ENCODE measurements around the gene CNTNAP2. TPM values are rescaled to one million over a fixed set of nuclear protein-coding genes. Genes with fewer than 3 reads are reported as not detected.

Gene CNTNAP2
- total RNA-seq, 1 experiment from 2014 or later = 42.5 TPM

GRCh38 chr7:148144827-148145226 lies 2028.2 kb downstream of the CNTNAP2 start:
- Histone ChIP-seq H3K4me3 (ENCODE audit: low read depth, low read length) (no peak overlapping the region), H3K36me3 (ENCODE audit: control insufficient read depth, insufficient read depth, low read length) (no peaks in the 10 kb centered on the region), H3K4me1 (no peaks in the 10 kb centered on the region), H3K27me3 (replicated peaks; ENCODE audit: control insufficient read depth, insufficient read depth, low read length) (no peaks in the 10 kb centered on the region), H3K9me3 (peaks cover 2% of the 10 kb centered on the region; the same call in 1 of the 2 replicates)
- Mint-ChIP-seq H3K4me1 (ENCODE audit: low read depth, unreplicated experiment) (no peaks in the 10 kb centered on the region), H3K27ac (ENCODE audit: unreplicated experiment) (no peak overlapping the region), H3K36me3 (ENCODE audit: insufficient read depth, unreplicated experiment) (no peaks in the 10 kb centered on the region), H3K27me3 (ENCODE audit: insufficient read depth, unreplicated experiment) (peaks cover 6% of the 10 kb centered on the region), H3K4me3 (ENCODE audit: unreplicated experiment) (no peak overlapping the region), H3K9me3 (ENCODE audit: unreplicated experiment) (peaks cover 10% of the 10 kb centered on the region)
- BruUV-seq (replicated peaks) = no TSS peak
- POLR2A ChIA-PET = no interaction called here
- TF ChIP-seq CTCF (IDR thresholded peaks at IDR 0.05; ENCODE audit: insufficient read depth in 1 of 2, low read depth in 1 of 2, low read length in 1 of 2, severe bottlenecking in 1 of 2, unreplicated experiment in 1 of 2) = no peak
- no peak for DNase-seq
- CTCF ChIA-PET = no interaction called here
- intact Hi-C loops (cut with micrococcal nuclease; ENCODE audit: unreplicated experiment) = loop anchor here (5.0 kb wide), 1 partner anchor 713 kb away; no protein-coding TSS in a partner anchor

GRCh38 chr7:148146346-148146745 lies 2029.7 kb downstream of the CNTNAP2 start:
- no peaks in the 10 kb centered on the region for H3K36me3 ChIP-seq (ENCODE audit: control insufficient read depth, insufficient read depth, low read length)
- H3K4me1 ChIP-seq = no peaks in the 10 kb centered on the region
- intact Hi-C loops (cut with micrococcal nuclease; ENCODE audit: unreplicated experiment) = no loop called here
- Mint-ChIP-seq H3K9me3 (ENCODE audit: unreplicated experiment) (peaks cover 13% of the 10 kb centered on the region), H3K36me3 (ENCODE audit: insufficient read depth, unreplicated experiment) (no peaks in the 10 kb centered on the region), H3K27ac (ENCODE audit: unreplicated experiment) (no peak overlapping the region), H3K4me1 (ENCODE audit: low read depth, unreplicated experiment) (no peaks in the 10 kb centered on the region), H3K4me3 (ENCODE audit: unreplicated experiment) (no peak overlapping the region), H3K27me3 (ENCODE audit: insufficient read depth, unreplicated experiment) (peaks cover 6% of the 10 kb centered on the region)
- H3K4me3 ChIP-seq (ENCODE audit: low read depth, low read length) = no peak overlapping the region
- BruUV-seq (replicated peaks) = no TSS peak
- POLR2A ChIA-PET = no interaction called here
- H3K9me3 ChIP-seq = no peaks in the 10 kb centered on the region
- H3K27me3 ChIP-seq (replicated peaks; ENCODE audit: control insufficient read depth, insufficient read depth, low read length) = no peaks in the 10 kb centered on the region
- CTCF ChIA-PET = no interaction called here
- no peak for TF ChIP-seq CTCF (IDR thresholded peaks at IDR 0.05; ENCODE audit: insufficient read depth in 1 of 2, low read depth in 1 of 2, low read length in 1 of 2, severe bottlenecking in 1 of 2, unreplicated experiment in 1 of 2)
- no peak for DNase-seq

- no peak for TF ChIP-seq CTCF (IDR thresholded peaks at IDR 0.05; ENCODE audit: insufficient read depth in 1 of 2, low read depth in 1 of 2, low read length in 1 of 2, severe bottlenecking in 1 of 2, unreplicated experiment in 1 of 2)
- no peaks in the 10 kb centered on the region for H3K36me3 ChIP-seq (ENCODE audit: control insufficient read depth, insufficient read depth, low read length)
- H3K27me3 Mint-ChIP-seq (ENCODE audit: insufficient read depth, unreplicated experiment) = peaks cover 6% of the 10 kb centered on the region
- no peaks in the 10 kb centered on the region for H3K27me3 ChIP-seq (replicated peaks; ENCODE audit: control insufficient read depth, insufficient read depth, low read length)
- no peak overlapping the region for H3K4me3 ChIP-seq (ENCODE audit: low read depth, low read length)
- no peak overlapping the region for H3K27ac Mint-ChIP-seq (ENCODE audit: unreplicated experiment)
- intact Hi-C loops (cut with micrococcal nuclease; ENCODE audit: unreplicated experiment) = no loop called here
- CTCF ChIA-PET = no interaction called here
- peaks cover 19% of the 10 kb centered on the region for H3K9me3 Mint-ChIP-seq (ENCODE audit: unreplicated experiment)
- H3K4me1 ChIP-seq = no peaks in the 10 kb centered on the region
- POLR2A ChIA-PET = no interaction called here
- H3K9me3 ChIP-seq = peaks cover 6% of the 10 kb centered on the region; the same call in 1 of the 2 replicates
- BruUV-seq (replicated peaks) = no TSS peak
- H3K4me3 Mint-ChIP-seq (ENCODE audit: unreplicated experiment) = no peak overlapping the region
- H3K4me1 Mint-ChIP-seq (ENCODE audit: low read depth, unreplicated experiment) = no peaks in the 10 kb centered on the region
- H3K36me3 Mint-ChIP-seq (ENCODE audit: insufficient read depth, unreplicated experiment) = no peaks in the 10 kb centered on the region
- no peak for DNase-seq
Observed at GRCh38 chr7:148147438-148147837, 2030.8 kb downstream of the CNTNAP2 start.

Measured in Caco-2 (cell line).